Fibroblast of skin of right quadriceps (primary cell): ENCODE results near the gene TTC39C.
"Not testable (repeated sequence)": the region's sequence is repeated elsewhere in the genome, so short reads cannot be mapped to it uniquely, and the experiment has no call there.

Experiments
- DNase-seq: peaks from one replicate; pipeline ENCODE4 v3.0.0-alpha.2; 2013

The TTC39C gene

GRCh38 chr18:24018299-24018886 is 3.8 kb downstream of the TTC39C start:
- no peak for DNase-seq

- peak; percentile 37 for DNase-seq
Observed at GRCh38 chr18:24019641-24020331, 5.2 kb downstream of the TTC39C start.

- DNase-seq: no peak
Observed at GRCh38 chr18:24021505-24021904, 7.0 kb downstream of the TTC39C start.

- peak; percentile 76 for DNase-seq
Observed at GRCh38 chr18:24022161-24022560, 7.6 kb downstream of the TTC39C start.

- DNase-seq: no peak
Observed at GRCh38 chr18:24023185-24023814, 8.7 kb downstream of the TTC39C start.

GRCh38 chr18:24024425-24024824 is 9.9 kb downstream of the TTC39C start:
- DNase-seq: no peak

GRCh38 chr18:24026457-24026856 is 11.9 kb downstream of the TTC39C start:
- no peak for DNase-seq

GRCh38 chr18:24027156-24027827 is 12.7 kb downstream of the TTC39C start:
- DNase-seq: peak; percentile 85

- DNase-seq: not testable (repeated sequence)
Observed at GRCh38 chr18:24028946-24029345, 14.4 kb downstream of the TTC39C start.

GRCh38 chr18:24031318-24031717 is 16.8 kb downstream of the TTC39C start:
- no peak for DNase-seq

GRCh38 chr18:24031916-24032315 is 17.4 kb downstream of the TTC39C start:
- no peak for DNase-seq

GRCh38 chr18:24033641-24034412 is 19.3 kb downstream of the TTC39C start:
- DNase-seq: no peak

- no peak for DNase-seq
Observed at GRCh38 chr18:24035316-24035715, 20.8 kb downstream of the TTC39C start.

- no peak for DNase-seq
Observed at GRCh38 chr18:24039671-24040070, 25.1 kb downstream of the TTC39C start.

- no peak for DNase-seq
Observed at GRCh38 chr18:24041691-24042090, 27.1 kb downstream of the TTC39C start.

GRCh38 chr18:24043403-24043802 is 28.8 kb downstream of the TTC39C start:
- DNase-seq: no peak

GRCh38 chr18:24048261-24048660 is 33.7 kb downstream of the TTC39C start:
- DNase-seq: no peak

- DNase-seq: no peak
Observed at GRCh38 chr18:24049142-24049541, 34.6 kb downstream of the TTC39C start.

GRCh38 chr18:24051031-24051947 is 36.7 kb downstream of the TTC39C start:
- no peak for DNase-seq

GRCh38 chr18:24052053-24052452 is 37.5 kb downstream of the TTC39C start:
- DNase-seq: no peak

- DNase-seq: no peak
Observed at GRCh38 chr18:24053211-24053610, 38.7 kb downstream of the TTC39C start.

- DNase-seq: peak; percentile 72
Observed at GRCh38 chr18:24054130-24054529, 39.6 kb downstream of the TTC39C start.
